NCI-H526 (cell line): Measurements from ENCODE around the gene HIPK1.

Experiments used
- DNase-seq, 2 experiments: peaks; one replicate each; lab custom pipeline; 2025; lab: John Stamatoyannopoulos, UW

HIPK1 gene

GRCh38 chr1:113928941-113929749 is at the start of gene HIPK1:
TSS of gene HIPK1 (plus strand) at chr1:113929324.
- DNase-seq: peak; percentile 92 to 98

GRCh38 chr1:113879739-113880038 is 49.4 kb upstream of the HIPK1 start:
- no peak for DNase-seq

GRCh38 chr1:113881661-113882060 is 47.5 kb upstream of the HIPK1 start:
- no peak for DNase-seq

GRCh38 chr1:113886417-113887401 is 42.4 kb upstream of the HIPK1 start:
- no peak for DNase-seq

- DNase-seq: no peak
Observed at GRCh38 chr1:113887402-113888175, 41.5 kb upstream of the HIPK1 start, which contains the start of gene BCL2L15. TSS of gene BCL2L15 (minus strand) at chr1:113887581. CDS start at chr1:113887375, 206 bp downstream.

- DNase-seq: peak; percentile 12 to 32
Observed at GRCh38 chr1:113890816-113891215, 38.3 kb upstream of the HIPK1 start.

- DNase-seq: no peak
Observed at GRCh38 chr1:113891631-113892220, 37.4 kb upstream of the HIPK1 start.

- DNase-seq: no peak
Observed at GRCh38 chr1:113893267-113893666, 35.9 kb upstream of the HIPK1 start.

GRCh38 chr1:113895098-113895497 is 34.0 kb upstream of the HIPK1 start:
- no peak for DNase-seq

- DNase-seq: no peak
Observed at GRCh38 chr1:113895961-113896360, 33.2 kb upstream of the HIPK1 start.

- no peak for DNase-seq
Observed at GRCh38 chr1:113898241-113898814, 30.8 kb upstream of the HIPK1 start.

GRCh38 chr1:113899111-113899510 is 30.0 kb upstream of the HIPK1 start:
- no peak for DNase-seq

- DNase-seq: no peak
Observed at GRCh38 chr1:113901191-113901590, 27.9 kb upstream of the HIPK1 start.

- peak; percentile 28 to 45 for DNase-seq
Observed at GRCh38 chr1:113903501-113904292, 25.4 kb upstream of the HIPK1 start.

GRCh38 chr1:113904293-113904673 is 24.8 kb upstream of the HIPK1 start:
- DNase-seq: peak in 1 of 2 experiments; percentile 88

GRCh38 chr1:113904674-113905434 is 24.3 kb upstream of the HIPK1 start, which contains the start of the genes AP4B1 and DCLRE1B:
TSS of gene AP4B1 (minus strand) at chr1:113904799. CDS start at chr1:113904717, 82 bp downstream.
TSS of gene DCLRE1B (plus strand) at chr1:113905326. CDS start at chr1:113905587, 261 bp downstream.
- peak; percentile 100 for DNase-seq

GRCh38 chr1:113905435-113905861 is 23.7 kb upstream of the HIPK1 start:
- DNase-seq: peak; percentile 75 to 82

- DNase-seq: no peak
Observed at GRCh38 chr1:113912594-113913311, 16.4 kb upstream of the HIPK1 start.

GRCh38 chr1:113913312-113913668 is 15.8 kb upstream of the HIPK1 start:
- DNase-seq: no peak
